B cell (primary cell): ENCODE measurements around the gene ADAMTSL2. TPM values are rescaled to one million over a fixed set of nuclear protein-coding genes. Genes with fewer than 3 reads are reported as not detected.

Experiments
- ATAC-seq: fragments of 200-7000 bp; cut with Tn5 transposase; one replicate; pipeline ENCODE4 v1.10.0; 2021; ENCODE audit warnings: low read depth, mild to moderate bottlenecking, moderate number of reproducible peaks, moderate library complexity
- CTCF ChIA-PET: fragments of 350-600 bp; sonication (Branson Sonifier 250); formaldehyde crosslinking; loops from one replicate; lab custom pipeline; 2021; ENCODE audit warnings: antibody characterized with exemption, inconsistent platforms; lab: Charles Lee
- POLR2A ChIA-PET: fragments of 350-600 bp; sonication (Branson Sonifier 250); formaldehyde crosslinking; loops from one replicate; lab custom pipeline; 2021; ENCODE audit warnings: antibody characterized with exemption; lab: Charles Lee
- DNase-seq: peaks from one replicate; pipeline ENCODE4 v3.0.0; 2013
- H2AFZ ChIP-seq: 2 replicates; pipeline ENCODE4 v1.6.1; 2012; ENCODE audit warnings: mild to moderate bottlenecking, low read depth, low read length; ENCODE audit not compliant: insufficient read depth, poor library complexity, severe bottlenecking
- H3K27ac ChIP-seq, 2 donors: 1 replicate in 1 of 2; 2 replicates in 1 of 2; pipeline ENCODE4 v1.5.1; 2012 to 2013; ENCODE audit warnings: low read length in 2 of 2, mild to moderate bottlenecking in 2 of 2, moderate library complexity in 1 of 2
- H3K27me3 ChIP-seq, 4 experiments: fragments of 200-600 bp in 1 of 4; sonication (generic) in 1 of 4; replicated peaks in 1 of 4; 1 replicate in 2 of 4; 2 replicates in 2 of 4; pipeline versions ENCODE4 v1.6.1 to v1.7.0; 2013 to 2016; ENCODE audit warnings: low read length in 3 of 4, mild to moderate bottlenecking in 2 of 4, mixed read lengths in 1 of 4, moderate library complexity in 1 of 4; ENCODE audit not compliant: insufficient read depth in 4 of 4, control insufficient read depth in 3 of 4; ENCODE audit errors: control extremely low read depth in 1 of 4
- H3K36me3 ChIP-seq, 2 experiments: replicated peaks in 1 of 2; 1 replicate in 1 of 2; 2 replicates in 1 of 2; pipeline versions ENCODE4 v1.6.1 to v1.7.1; 2013; ENCODE audit warnings: low read length in 1 of 2; ENCODE audit not compliant: insufficient read depth in 2 of 2, control insufficient read depth in 1 of 2; ENCODE audit errors: control extremely low read depth in 1 of 2, extremely low read depth in 1 of 2
- H3K4me1 ChIP-seq, 2 donors: fragments of 200-600 bp in 1 of 2; sonication (generic) in 1 of 2; 1 replicate in 1 of 2; 2 replicates in 1 of 2; pipeline versions ENCODE4 v1.5.1 to v1.6.1; 2013 to 2017; ENCODE audit warnings: low read length in 2 of 2; ENCODE audit not compliant: control insufficient read depth in 2 of 2, insufficient read depth in 2 of 2
- H3K4me2 ChIP-seq: replicated peaks from 2 replicates; pipeline ENCODE3; 2012; ENCODE audit warnings: mild to moderate bottlenecking, low read depth, low read length; ENCODE audit not compliant: poor library complexity, severe bottlenecking
- H3K4me3 ChIP-seq, 5 experiments: fragments of 200-600 bp in 1 of 5; sonication (generic) in 1 of 5; 1 replicate in 3 of 5; 2 replicates in 2 of 5; pipeline versions ENCODE4 v1.5.1 to v1.7.0; 2011 to 2016; ENCODE audit warnings: low read length in 4 of 5, mild to moderate bottlenecking in 4 of 5, low read depth in 2 of 5, control low read depth in 1 of 5, moderate library complexity in 1 of 5; ENCODE audit not compliant: insufficient read depth in 1 of 5; ENCODE audit errors: control extremely low read depth in 1 of 5, extremely low read depth in 1 of 5
- H3K79me2 ChIP-seq: fragments of 200-600 bp; sonication (generic); one replicate; pipeline ENCODE4 v1.6.0; 2016; ENCODE audit warnings: low read length; ENCODE audit not compliant: control insufficient read depth, insufficient read depth
- H3K9ac ChIP-seq: fragments of 200-600 bp; sonication (generic); 2 replicates; pipeline ENCODE4 v1.6.1; 2017; ENCODE audit warnings: mild to moderate bottlenecking, low read length, moderate library complexity
- H3K9me3 ChIP-seq, 3 donors: one replicate each; pipeline versions ENCODE4 v1.6.1 to v1.7.1; 2013; ENCODE audit warnings: low read length in 2 of 3; ENCODE audit not compliant: control insufficient read depth in 2 of 3, insufficient read depth in 1 of 3; ENCODE audit errors: control extremely low read depth in 1 of 3
- H4K20me1 ChIP-seq: 2 replicates; pipeline ENCODE4 v1.6.0; 2012; ENCODE audit warnings: mild to moderate bottlenecking, low read length; ENCODE audit not compliant: insufficient read depth, control insufficient read depth, poor library complexity, severe bottlenecking
- H3K27ac Mint-ChIP-seq: one replicate; pipeline ENCODE4 v1.8.0; 2021; ENCODE audit warnings: mixed read lengths
- H3K27me3 Mint-ChIP-seq: one replicate; pipeline ENCODE4 v1.8.0; 2021; ENCODE audit warnings: mixed read lengths
- H3K4me1 Mint-ChIP-seq: one replicate; pipeline ENCODE4 v1.8.0; 2021; ENCODE audit warnings: mixed read lengths
- H3K4me3 Mint-ChIP-seq: one replicate; pipeline ENCODE4 v1.8.0; 2021; ENCODE audit warnings: mixed read lengths
- H3K9me3 Mint-ChIP-seq: one replicate; pipeline ENCODE4 v1.8.0; 2022; ENCODE audit warnings: mixed read lengths; ENCODE audit not compliant: insufficient read depth
- EZH2 ChIP-seq: IDR thresholded peaks from 2 replicates; pipeline ENCODE4 v1.6.1; 2012; ENCODE audit warnings: borderline replicate concordance, low read depth, mild to moderate bottlenecking, moderate library complexity, low read length; ENCODE audit not compliant: insufficient read depth, poor library complexity, severe bottlenecking
- WGBS: methylation state at CpG from one replicate; pipeline ENCODE4 v1.1.5; 2013; ENCODE audit warnings: missing lambda C conversion rate; ENCODE audit not compliant: insufficient coverage; 5-methylcytosine and 5-hydroxymethylcytosine counted together
- intact Hi-C: fragments of 100-400 bp; cut with micrococcal nuclease; formaldehyde crosslinking; loops from one replicate; pipeline ENCODE4 v1.10.0; 2022
- polyA plus RNA-seq: library from polyadenylated mRNA; depleted of rRNA; stranded (reverse); fragments of >200 nt; gene quantifications from 2 replicates; pipeline ENCODE4 v1.2.3, GENCODE V29; 2012
- total RNA-seq, 2 donors: library from RNA; stranded (reverse); fragments of 120-200 nt in 1 of 2; gene quantifications; 1 replicate in 1 of 2; 2 replicates in 1 of 2; pipeline versions ENCODE4 v1.2.3 to v1.2.4, GENCODE V29; 2013 to 2022
- TF ChIP-seq, protein P1 (sequence below): fragments of 200-600 bp; IDR thresholded peaks from one replicate; pipeline ENCODE4 v1.8.0; 2022; ENCODE audit warnings: antibody characterized with exemption, mild to moderate bottlenecking

ADAMTSL2 gene
- total and polyA plus RNA-seq, 2 donors (not counting 1 experiment from before 2014, with no cell fraction given) = 0.03 TPM; not detected in 1

DNA sequence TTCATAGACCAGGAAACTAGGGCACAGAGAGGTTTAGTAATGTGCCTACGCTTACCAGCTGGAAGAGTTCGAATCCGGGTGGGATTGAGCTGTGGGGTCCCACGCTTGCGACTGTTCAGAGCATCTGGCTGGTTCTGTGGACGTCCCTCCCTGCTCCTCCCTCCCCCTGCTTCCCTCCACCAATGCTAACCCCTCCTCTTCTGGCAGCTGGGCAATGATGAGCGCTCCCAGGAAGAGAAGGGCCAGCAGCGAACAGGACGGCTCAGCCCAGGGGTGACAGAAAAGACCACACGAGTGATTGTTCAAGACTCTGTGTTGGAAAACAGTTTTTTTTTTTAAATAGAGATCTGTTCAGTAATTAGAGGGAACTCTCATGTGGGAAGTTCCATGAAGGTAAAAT lies 67.8 kb downstream of the ADAMTSL2 start:
- peaks cover 7% of the 10 kb centered on the region for H3K4me1 Mint-ChIP-seq
- H3K27ac Mint-ChIP-seq = no peak overlapping the region
- peaks cover 0 to 25% (median 9%) of the 10 kb centered on the region in 3 donors for H3K9me3 ChIP-seq
- intact Hi-C loops = no loop called here
- H3K9me3 Mint-ChIP-seq = peaks cover 2% of the 10 kb centered on the region
- H3K4me3 Mint-ChIP-seq = no peak overlapping the region
- H3K4me2 ChIP-seq = no peak overlapping the region
- no peak for TF ChIP-seq EZH2
- TF ChIP-seq, protein P1, sequence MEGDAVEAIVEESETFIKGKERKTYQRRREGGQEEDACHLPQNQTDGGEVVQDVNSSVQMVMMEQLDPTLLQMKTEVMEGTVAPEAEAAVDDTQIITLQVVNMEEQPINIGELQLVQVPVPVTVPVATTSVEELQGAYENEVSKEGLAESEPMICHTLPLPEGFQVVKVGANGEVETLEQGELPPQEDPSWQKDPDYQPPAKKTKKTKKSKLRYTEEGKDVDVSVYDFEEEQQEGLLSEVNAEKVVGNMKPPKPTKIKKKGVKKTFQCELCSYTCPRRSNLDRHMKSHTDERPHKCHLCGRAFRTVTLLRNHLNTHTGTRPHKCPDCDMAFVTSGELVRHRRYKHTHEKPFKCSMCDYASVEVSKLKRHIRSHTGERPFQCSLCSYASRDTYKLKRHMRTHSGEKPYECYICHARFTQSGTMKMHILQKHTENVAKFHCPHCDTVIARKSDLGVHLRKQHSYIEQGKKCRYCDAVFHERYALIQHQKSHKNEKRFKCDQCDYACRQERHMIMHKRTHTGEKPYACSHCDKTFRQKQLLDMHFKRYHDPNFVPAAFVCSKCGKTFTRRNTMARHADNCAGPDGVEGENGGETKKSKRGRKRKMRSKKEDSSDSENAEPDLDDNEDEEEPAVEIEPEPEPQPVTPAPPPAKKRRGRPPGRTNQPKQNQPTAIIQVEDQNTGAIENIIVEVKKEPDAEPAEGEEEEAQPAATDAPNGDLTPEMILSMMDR = no peak
- no peaks in the 10 kb centered on the region for H3K4me1 ChIP-seq
- H3K27me3 ChIP-seq = peaks cover 0 to 34% (median 0%) of the 10 kb centered on the region in 4 experiments
- no peak overlapping the region for H3K27ac ChIP-seq
- no peaks in the 10 kb centered on the region for H3K36me3 ChIP-seq
- CTCF ChIA-PET = interaction anchor here (1.4 kb wide), 1 partner anchor 392 kb away, joined by 4 read pairs; no protein-coding TSS in a partner anchor
- H2AFZ ChIP-seq = no peak overlapping the region
- H3K4me3 ChIP-seq = no peak overlapping the region
- H3K27me3 Mint-ChIP-seq = peaks cover 35% of the 10 kb centered on the region
- H3K9ac ChIP-seq = no peak overlapping the region
- WGBS = 78% methylated on average over 10 of the region's 10 CpGs
- ATAC-seq (no peak), DNase-seq (no peak)
- POLR2A ChIA-PET = no interaction called here
- no peaks in the 10 kb centered on the region for H4K20me1 ChIP-seq
- no peaks in the 10 kb centered on the region for H3K79me2 ChIP-seq

DNA sequence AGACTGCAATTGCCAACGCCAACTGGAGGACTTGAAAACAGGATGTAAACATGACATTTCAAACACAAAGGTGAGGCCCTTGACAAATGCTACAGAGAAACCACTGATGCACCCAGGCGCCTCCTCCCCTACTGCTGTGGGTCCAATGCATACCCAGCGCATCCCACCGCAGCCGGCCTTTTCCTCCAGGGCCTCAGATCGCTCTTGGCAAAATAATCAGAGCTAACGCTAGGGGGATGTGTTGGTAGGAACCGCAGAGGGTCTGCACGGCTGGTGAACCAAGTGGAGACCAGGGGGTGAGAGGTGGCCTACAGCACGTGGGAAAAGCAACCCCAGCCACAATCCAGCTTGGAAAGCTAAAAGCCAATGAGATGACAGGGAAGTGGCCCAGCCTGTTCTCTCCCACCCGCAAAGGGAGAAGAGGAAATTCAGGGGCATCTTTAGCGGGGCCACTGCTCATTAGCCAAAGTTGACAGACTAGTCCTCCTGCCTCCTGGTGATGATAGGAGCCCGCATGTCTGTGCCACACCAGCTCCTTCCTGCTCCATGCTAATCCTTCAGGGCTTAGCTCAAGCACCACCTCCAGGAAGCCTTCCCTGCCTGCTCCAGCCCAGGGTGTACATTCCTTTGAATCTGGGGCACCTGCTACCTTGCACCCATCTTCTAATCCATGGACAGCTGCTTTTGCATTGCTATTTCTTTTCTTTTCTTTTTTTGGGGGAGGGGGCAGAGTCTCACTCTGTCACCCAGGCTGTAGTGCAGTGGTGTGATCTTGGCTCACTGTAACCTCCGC lies 68.8 kb downstream of the ADAMTSL2 start:
- Histone ChIP-seq H2AFZ (no peak overlapping the region), H3K4me1 (no peaks in the 10 kb centered on the region), H3K4me2 (no peak overlapping the region), H3K79me2 (no peaks in the 10 kb centered on the region), H3K9ac (no peak overlapping the region), H3K9me3 (peaks cover 0 to 21% (median 0%) of the 10 kb centered on the region in 3 donors), H3K36me3 (no peaks in the 10 kb centered on the region), H3K4me3 (no peak overlapping the region), H3K27ac (no peak overlapping the region), H4K20me1 (no peaks in the 10 kb centered on the region), H3K27me3 (peaks cover 0 to 45% (median 2%) of the 10 kb centered on the region in 4 experiments)
- Mint-ChIP-seq H3K27me3 (peaks cover 40% of the 10 kb centered on the region), H3K27ac (no peak overlapping the region), H3K4me1 (peaks cover 7% of the 10 kb centered on the region), H3K4me3 (no peak overlapping the region), H3K9me3 (no peaks in the 10 kb centered on the region)
- 48% methylated on average over 7 of the region's 14 CpGs for WGBS
- ATAC-seq = no peak
- no peak for TF ChIP-seq EZH2
- TF ChIP-seq, protein P1 = no peak
- ChIA-PET POLR2A (no interaction called here), CTCF (interaction anchor here (1.4 kb wide), 1 partner anchor 391 kb away, joined by 4 read pairs; no protein-coding TSS in a partner anchor)
- no peak for DNase-seq
- intact Hi-C loops = no loop called here
